Breast epithelium (tissue), 4 donors: ENCODE data around the gene CTU1. TPM values are rescaled to one million over a fixed set of nuclear protein-coding genes. Genes with fewer than 3 reads are reported as not detected.
"Not testable (repeated sequence)": the region's sequence is repeated elsewhere in the genome, so short reads cannot be mapped to it uniquely, and the experiment has no call there.

ENCODE experiments used
- DNase-seq, 2 donors: peaks; one replicate each; pipeline ENCODE4 v3.0.0-alpha.2; 2019; ENCODE audit warnings: low spot score in 2 of 2
- H3K27ac ChIP-seq, 2 donors: fragments of 200-600 bp; sonication (generic) in 1 of 2; one replicate each; pipeline ENCODE4 v1.5.1; 2016 to 2019; ENCODE audit warnings: mild to moderate bottlenecking in 1 of 2
- H3K27me3 ChIP-seq, 2 donors: fragments of 200-600 bp; sonication (generic) in 1 of 2; one replicate each; pipeline versions ENCODE4 v1.5.1 to v1.6.0; 2017 to 2019; ENCODE audit warnings: control low read depth in 1 of 2, mild to moderate bottlenecking in 1 of 2
- H3K36me3 ChIP-seq: fragments of 200-600 bp; one replicate; pipeline ENCODE4 v1.5.1; 2019
- H3K4me1 ChIP-seq, 2 donors: fragments of 200-600 bp; sonication (generic); one replicate each; pipeline ENCODE4 v1.5.1; 2016 to 2019; ENCODE audit warnings: control low read depth in 1 of 2
- H3K4me3 ChIP-seq, 3 donors: fragments of 200-600 bp; sonication (generic); 1 replicate in 2 of 3; 2 replicates in 1 of 3; pipeline ENCODE4 v1.5.1; 2016 to 2019; ENCODE audit warnings: mild to moderate bottlenecking in 3 of 3, moderate library complexity in 2 of 3
- H3K9me3 ChIP-seq, 2 donors: fragments of 200-600 bp; sonication (generic) in 1 of 2; one replicate each; pipeline ENCODE4 v1.5.1; 2016 to 2019; ENCODE audit warnings: control low read depth in 1 of 2
- CTCF ChIP-seq, 3 donors: fragments of 450-650 bp; IDR thresholded peaks; one replicate each; pipeline ENCODE4 v1.5.1; 2016 to 2017; ENCODE audit warnings: antibody characterized with exemption in 3 of 3, mild to moderate bottlenecking in 3 of 3, moderate library complexity in 3 of 3
- POLR2A ChIP-seq: fragments of 450-650 bp; IDR thresholded peaks from one replicate; pipeline ENCODE4 v1.6.1; 2016; ENCODE audit warnings: antibody characterized with exemption, mild to moderate bottlenecking, moderate library complexity
- POLR2AphosphoS5 ChIP-seq, 3 donors: sonication (generic); formaldehyde crosslinking; IDR thresholded peaks; one replicate each; pipeline ENCODE4 v1.6.1; 2017; ENCODE audit warnings: antibody characterized with exemption in 3 of 3
- intact Hi-C: fragments of 100-400 bp; cut with DNase I; formaldehyde crosslinking; loops from one replicate; pipeline ENCODE4 v1.15.1; 2023; ENCODE audit warnings: low total_unique reads
- total RNA-seq, 3 donors: library from RNA; depleted of rRNA; stranded (reverse); fragments of >200 nt; gene quantifications; one replicate each; pipeline ENCODE4 v1.1.0, GENCODE V29; 2016

The CTU1 gene
- total RNA-seq, 3 donors from 2014 or later: 5.6 to 10.1 (median 9.2) TPM

- Histone ChIP-seq H3K27ac (peak overlapping the region in 1 of 2 donors; percentile 38), H3K27me3 (peaks cover 0 to 2% of the 10 kb centered on the region in 2 donors), H3K4me3 (no peak overlapping the region), H3K9me3 (no peaks in the 10 kb centered on the region), H3K36me3 (no peaks in the 10 kb centered on the region), H3K4me1 (no peaks in the 10 kb centered on the region)
- TF ChIP-seq POLR2A: no peak
- TF ChIP-seq CTCF (IDR thresholded peaks at IDR 0.05): no peak
- TF ChIP-seq POLR2AphosphoS5 (IDR thresholded peaks at IDR 0.05): no peak
- intact Hi-C loops: no loop called here
- DNase-seq: no peak
Observed at GRCh38 chr19:51147663-51148062, 39.5 kb upstream of the CTU1 start.

- no peak for DNase-seq
- Histone ChIP-seq H3K36me3 (no peaks in the 10 kb centered on the region), H3K27ac (no peak overlapping the region), H3K9me3 (no peaks in the 10 kb centered on the region), H3K4me3 (no peak overlapping the region), H3K27me3 (peaks cover 0 to 6% of the 10 kb centered on the region in 2 donors), H3K4me1 (no peaks in the 10 kb centered on the region)
- TF ChIP-seq POLR2A (no peak), POLR2AphosphoS5 (IDR thresholded peaks at IDR 0.05) (no peak), CTCF (IDR thresholded peaks at IDR 0.05) (no peak)
- intact Hi-C loops: no loop called here
Observed at GRCh38 chr19:51146751-51147150, 38.5 kb upstream of the CTU1 start.

GRCh38 chr19:51145916-51146493 lies 37.8 kb upstream of the CTU1 start:
- Histone ChIP-seq H3K9me3 (no peaks in the 10 kb centered on the region), H3K27ac (no peak overlapping the region), H3K4me1 (no peaks in the 10 kb centered on the region), H3K27me3 (peaks cover 0 to 11% of the 10 kb centered on the region in 2 donors), H3K36me3 (no peaks in the 10 kb centered on the region), H3K4me3 (no peak overlapping the region)
- TF ChIP-seq CTCF (IDR thresholded peaks at IDR 0.05) (no peak), POLR2A (no peak), POLR2AphosphoS5 (IDR thresholded peaks at IDR 0.05) (no peak)
- no peak for DNase-seq
- intact Hi-C loops: no loop called here

GRCh38 chr19:51144482-51145045 lies 36.4 kb upstream of the CTU1 start:
- no peaks in the 10 kb centered on the region for H3K9me3 ChIP-seq
- DNase-seq: no peak
- intact Hi-C loops: no loop called here
- H3K27ac ChIP-seq: no peak overlapping the region
- no peak overlapping the region for H3K4me3 ChIP-seq
- H3K4me1 ChIP-seq: no peaks in the 10 kb centered on the region
- no peaks in the 10 kb centered on the region for H3K36me3 ChIP-seq
- H3K27me3 ChIP-seq: peaks cover 0 to 19% of the 10 kb centered on the region in 2 donors
- TF ChIP-seq POLR2A: no peak
- TF ChIP-seq POLR2AphosphoS5 (IDR thresholded peaks at IDR 0.05): no peak
- no peak for TF ChIP-seq CTCF (IDR thresholded peaks at IDR 0.05)

GRCh38 chr19:51143486-51143885 lies 35.3 kb upstream of the CTU1 start:
- no peak overlapping the region for H3K27ac ChIP-seq
- TF ChIP-seq CTCF (IDR thresholded peaks at IDR 0.05) (no peak), POLR2A (no peak), POLR2AphosphoS5 (IDR thresholded peaks at IDR 0.05) (no peak)
- no peak for DNase-seq
- no peak overlapping the region for H3K4me3 ChIP-seq
- peaks cover 0 to 23% of the 10 kb centered on the region in 2 donors for H3K27me3 ChIP-seq
- intact Hi-C loops: no loop called here
- no peaks in the 10 kb centered on the region for H3K9me3 ChIP-seq
- H3K4me1 ChIP-seq: no peaks in the 10 kb centered on the region
- H3K36me3 ChIP-seq: no peaks in the 10 kb centered on the region

GRCh38 chr19:51142809-51143475 lies 34.7 kb upstream of the CTU1 start:
- not testable (repeated sequence) for H3K36me3 ChIP-seq, H3K27ac ChIP-seq, DNase-seq

More at GRCh38 chr19:51142809-51143475, 34.7 kb upstream of the CTU1 start:
- intact Hi-C loops, H3K4me3 ChIP-seq, H3K9me3 ChIP-seq, H3K4me1 ChIP-seq: not testable (repeated sequence)
- peaks cover 0 to 25% of the 10 kb centered on the region in 2 donors for H3K27me3 ChIP-seq
